IPS-18a (cell line): ENCODE results near the gene SLC6A5.
"Not testable (repeated sequence)": the region's sequence is repeated elsewhere in the genome, so short reads cannot be mapped to it uniquely, and the experiment has no call there.

Source experiments
- H3K27ac ChIP-seq: one replicate; pipeline ENCODE4 v1.5.1; 2013; ENCODE audit warnings: low read length
- H3K27me3 ChIP-seq: one replicate; pipeline ENCODE4 v1.6.1; 2013; ENCODE audit warnings: mild to moderate bottlenecking, low read length; ENCODE audit not compliant: control insufficient read depth, insufficient read depth
- H3K36me3 ChIP-seq: one replicate; pipeline ENCODE4 v1.6.1; 2013; ENCODE audit warnings: low read depth, low read length; ENCODE audit not compliant: control insufficient read depth
- H3K4me1 ChIP-seq: one replicate; pipeline ENCODE4 v1.6.1; 2013; ENCODE audit warnings: low read depth, low read length; ENCODE audit not compliant: control insufficient read depth
- H3K4me3 ChIP-seq: one replicate; pipeline ENCODE4 v1.5.1; 2013; ENCODE audit warnings: low read length
- H3K9ac ChIP-seq: one replicate; pipeline ENCODE4 v1.6.1; 2013; ENCODE audit warnings: mild to moderate bottlenecking, low read length, moderate library complexity
- H3K9me3 ChIP-seq: one replicate; pipeline ENCODE4 v1.6.1; 2013; ENCODE audit warnings: low read depth, low read length; ENCODE audit not compliant: control insufficient read depth

Gene SLC6A5

GRCh38 chr11:20599221-20600019 lies at the start of gene SLC6A5:
Gene SLC6A5, plus strand, starts transcription at chr11:20599608. Its CDS starts 65 bp downstream, at chr11:20599673.
- peaks cover 98% of the 10 kb centered on the region for H3K27me3 ChIP-seq
- peak within 1 kb of the TSS; percentile 48 for H3K4me3 ChIP-seq

DNA sequence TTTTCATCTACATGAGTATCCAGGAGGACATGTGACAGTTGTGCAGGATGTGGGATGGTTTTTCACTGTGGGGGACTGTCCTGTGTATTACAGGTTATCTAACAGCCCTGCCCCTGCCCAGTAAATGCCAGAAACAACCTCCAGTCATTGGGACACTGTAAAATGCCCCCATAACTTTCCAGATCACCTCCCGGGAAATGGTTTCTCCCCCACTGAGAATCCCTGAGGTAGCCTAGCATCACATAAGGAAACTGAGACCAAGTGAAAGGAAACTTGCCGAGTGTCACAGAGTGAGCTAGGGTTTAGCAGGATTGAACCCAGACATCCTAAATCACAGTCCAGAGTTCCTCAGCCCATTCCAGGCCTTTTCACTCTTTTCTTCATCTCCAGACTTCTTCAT lies 48.3 kb upstream of the SLC6A5 start:
- H3K27ac ChIP-seq: no peak overlapping the region
- H3K4me1 ChIP-seq: no peaks in the 10 kb centered on the region
- H3K9me3 ChIP-seq: no peaks in the 10 kb centered on the region
- no peaks in the 10 kb centered on the region for H3K36me3 ChIP-seq
- H3K4me3 ChIP-seq: no peak overlapping the region
- H3K27me3 ChIP-seq: no peaks in the 10 kb centered on the region
- no peak overlapping the region for H3K9ac ChIP-seq

More at GRCh38 chr11:20599221-20600019, at the start of gene SLC6A5:
- peaks cover 7% of the 10 kb centered on the region for H3K4me1 ChIP-seq
- no peak within 1 kb of the TSS for H3K27ac ChIP-seq
- no peaks in the 10 kb centered on the region for H3K9me3 ChIP-seq
- no peak within 1 kb of the TSS for H3K9ac ChIP-seq
- H3K36me3 ChIP-seq: no peaks in the 10 kb centered on the region

GRCh38 chr11:20555783-20556182 lies 43.6 kb upstream of the SLC6A5 start:
- H3K9ac ChIP-seq: no peak overlapping the region
- no peak overlapping the region for H3K4me3 ChIP-seq
- no peaks in the 10 kb centered on the region for H3K36me3 ChIP-seq
- H3K27ac ChIP-seq: no peak overlapping the region
- no peaks in the 10 kb centered on the region for H3K27me3 ChIP-seq
- H3K9me3 ChIP-seq: no peaks in the 10 kb centered on the region
- no peaks in the 10 kb centered on the region for H3K4me1 ChIP-seq

- not testable (repeated sequence) for H3K36me3 ChIP-seq, H3K27me3 ChIP-seq
These were observed 43.0 kb upstream of the SLC6A5 start for GRCh38 chr11:20556396-20556795.

DNA sequence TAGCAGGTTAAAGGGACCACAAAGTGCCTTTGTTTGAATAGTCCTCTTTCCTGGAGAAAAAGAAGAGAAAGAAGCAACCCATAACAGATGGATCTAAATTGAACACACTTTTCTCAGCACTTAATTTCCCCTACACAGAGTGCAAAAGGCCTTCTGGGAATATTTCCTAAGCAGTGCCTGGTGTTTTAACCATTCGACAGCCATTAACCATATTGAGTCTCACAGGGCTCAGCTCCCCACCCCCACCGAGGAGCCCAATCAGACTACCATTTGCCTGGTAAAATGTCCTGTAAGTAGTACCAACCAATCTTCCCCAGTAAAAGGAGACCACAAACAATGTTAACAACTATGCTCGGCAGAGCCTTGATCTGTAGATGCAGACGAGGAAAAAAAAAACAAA lies 40.7 kb upstream of the SLC6A5 start:
- no peak overlapping the region for H3K9ac ChIP-seq
- no peaks in the 10 kb centered on the region for H3K27me3 ChIP-seq
- no peak overlapping the region for H3K27ac ChIP-seq
- no peak overlapping the region for H3K4me3 ChIP-seq
- H3K4me1 ChIP-seq: no peaks in the 10 kb centered on the region
- H3K36me3 ChIP-seq: no peaks in the 10 kb centered on the region
- H3K9me3 ChIP-seq: no peaks in the 10 kb centered on the region

More at GRCh38 chr11:20556396-20556795, 43.0 kb upstream of the SLC6A5 start:
- H3K4me3 ChIP-seq, H3K9ac ChIP-seq, H3K9me3 ChIP-seq, H3K27ac ChIP-seq, H3K4me1 ChIP-seq: not testable (repeated sequence)

DNA sequence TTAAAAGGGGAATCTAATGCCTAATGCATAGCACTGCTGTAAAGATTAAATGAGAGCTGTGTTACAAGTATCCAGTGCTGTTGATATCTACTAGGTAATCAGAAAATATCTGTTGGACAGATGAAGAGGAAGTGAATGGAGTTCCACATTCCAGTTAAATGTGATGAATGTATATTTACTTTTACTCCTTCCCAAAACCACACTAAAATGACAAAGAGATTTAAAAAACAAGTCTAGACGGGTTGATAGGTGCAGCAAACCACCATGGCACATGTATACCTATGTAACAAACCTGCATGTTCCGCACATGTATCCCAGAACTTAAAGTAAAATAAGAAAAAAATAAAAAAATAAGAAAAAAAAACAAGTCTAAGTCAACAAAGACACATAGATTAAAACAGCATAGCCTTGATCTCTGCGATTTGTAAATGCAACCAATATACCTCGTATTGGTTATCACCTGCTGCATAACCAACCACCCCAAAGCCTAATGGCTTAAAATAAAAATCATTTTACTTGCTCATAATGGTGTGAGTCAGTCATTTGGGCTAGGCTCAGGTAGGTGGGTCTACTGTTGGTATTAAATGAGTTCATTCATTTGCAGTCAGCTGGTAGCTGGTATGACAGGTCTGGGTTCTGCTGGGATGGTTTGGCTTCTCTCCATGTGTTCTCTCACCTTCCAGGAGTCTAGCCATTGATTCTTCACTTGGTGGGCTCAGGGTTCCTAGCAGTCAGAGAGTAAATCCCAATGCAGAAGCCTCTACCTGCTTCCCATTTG lies 39.7 kb upstream of the SLC6A5 start:
- Histone ChIP-seq H3K9me3 (no peaks in the 10 kb centered on the region), H3K4me3 (no peak overlapping the region), H3K27me3 (no peaks in the 10 kb centered on the region), H3K9ac (no peak overlapping the region), H3K4me1 (no peaks in the 10 kb centered on the region), H3K36me3 (no peaks in the 10 kb centered on the region), H3K27ac (no peak overlapping the region)

DNA sequence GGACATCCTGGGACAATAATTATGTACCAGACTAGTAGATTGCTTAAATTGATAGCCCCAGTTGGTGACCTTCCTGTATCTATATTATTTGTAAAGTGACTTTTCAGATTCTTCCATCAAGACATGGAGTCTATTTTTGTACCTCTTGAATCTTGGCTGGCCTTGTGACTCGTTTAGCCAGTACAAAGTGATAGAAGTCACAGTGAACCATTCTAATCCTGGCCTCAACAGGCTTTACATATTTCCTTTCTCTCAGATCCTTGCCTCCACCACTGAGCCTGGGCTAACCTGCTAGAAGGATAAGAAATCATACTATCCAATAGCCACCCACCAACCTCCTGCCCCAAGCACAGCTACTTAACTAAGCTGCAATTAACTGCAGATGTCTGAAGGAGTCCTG lies 37.5 kb upstream of the SLC6A5 start:
- Histone ChIP-seq H3K27me3 (no peaks in the 10 kb centered on the region), H3K36me3 (no peaks in the 10 kb centered on the region), H3K4me1 (no peaks in the 10 kb centered on the region)

GRCh38 chr11:20563866-20564265 lies 35.5 kb upstream of the SLC6A5 start:
- no peak overlapping the region for H3K9ac ChIP-seq
- H3K36me3 ChIP-seq: no peaks in the 10 kb centered on the region
- H3K9me3 ChIP-seq: no peaks in the 10 kb centered on the region
- H3K27me3 ChIP-seq: no peaks in the 10 kb centered on the region
- H3K27ac ChIP-seq: no peak overlapping the region
- H3K4me3 ChIP-seq: no peak overlapping the region
- no peaks in the 10 kb centered on the region for H3K4me1 ChIP-seq

More for the DNA sequence above, 37.5 kb upstream of the SLC6A5 start:
- Histone ChIP-seq H3K9me3 (no peaks in the 10 kb centered on the region), H3K4me3 (no peak overlapping the region), H3K9ac (no peak overlapping the region), H3K27ac (no peak overlapping the region)

- no peaks in the 10 kb centered on the region for H3K27me3 ChIP-seq
- no peak overlapping the region for H3K27ac ChIP-seq
- no peaks in the 10 kb centered on the region for H3K9me3 ChIP-seq
- no peak overlapping the region for H3K4me3 ChIP-seq
- no peaks in the 10 kb centered on the region for H3K4me1 ChIP-seq
- H3K36me3 ChIP-seq: no peaks in the 10 kb centered on the region
- H3K9ac ChIP-seq: no peak overlapping the region
These were observed 34.4 kb upstream of the SLC6A5 start for GRCh38 chr11:20564846-20565635.

DNA sequence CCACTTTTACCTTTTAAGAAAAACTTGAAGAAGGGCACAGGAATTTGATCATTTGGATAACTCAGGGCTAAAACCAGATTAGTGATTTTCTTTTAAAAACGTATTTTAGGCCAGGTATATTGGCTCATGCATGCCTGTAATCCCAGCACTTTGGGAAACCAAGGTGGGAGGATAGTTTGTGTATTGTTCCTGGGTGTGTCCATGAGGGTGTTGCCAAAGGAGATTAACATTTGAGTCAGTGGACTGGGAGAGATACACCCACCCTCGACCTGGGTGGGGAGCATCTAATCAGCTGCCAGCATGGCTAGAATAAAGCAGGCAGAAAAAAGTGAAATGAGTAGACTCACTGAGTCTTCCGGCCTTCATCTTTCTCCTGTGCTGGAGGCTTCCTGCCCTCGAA lies 33.3 kb upstream of the SLC6A5 start:
- H3K9me3 ChIP-seq, H3K9ac ChIP-seq, H3K4me3 ChIP-seq, H3K27ac ChIP-seq, H3K4me1 ChIP-seq, H3K27me3 ChIP-seq, H3K36me3 ChIP-seq: not testable (repeated sequence)

GRCh38 chr11:20566591-20567434 lies 32.6 kb upstream of the SLC6A5 start:
- Histone ChIP-seq H3K4me1 (no peaks in the 10 kb centered on the region), H3K4me3 (no peak overlapping the region), H3K27ac (no peak overlapping the region)

More at GRCh38 chr11:20566591-20567434, 32.6 kb upstream of the SLC6A5 start:
- Histone ChIP-seq H3K27me3 (no peaks in the 10 kb centered on the region), H3K36me3 (no peaks in the 10 kb centered on the region), H3K9me3 (no peaks in the 10 kb centered on the region), H3K9ac (no peak overlapping the region)
